Measurements from ENCODE around the gene RGL4.

Gene RGL4

GRCh38 chr22:23704062-23704461 lies 13.2 kb downstream of the RGL4 start:
- H3K4me3 Mint-ChIP-seq = peak overlapping the region; percentile 1
- H3K4me1 Mint-ChIP-seq (ENCODE audit: low read depth) = peaks cover 60% of the 10 kb centered on the region
- H3K36me3 Mint-ChIP-seq (ENCODE audit: low read depth) = peaks cover 83% of the 10 kb centered on the region
- peak overlapping the region; percentile 23 for H3K27ac Mint-ChIP-seq
- no peaks in the 10 kb centered on the region for H3K9me3 Mint-ChIP-seq
- H3K27me3 Mint-ChIP-seq (ENCODE audit: low read depth) = no peaks in the 10 kb centered on the region

- peaks cover 64% of the 10 kb centered on the region for H3K4me1 Mint-ChIP-seq (ENCODE audit: low read depth)
- no peaks in the 10 kb centered on the region for H3K27me3 Mint-ChIP-seq (ENCODE audit: low read depth)
- no peaks in the 10 kb centered on the region for H3K9me3 Mint-ChIP-seq
- H3K36me3 Mint-ChIP-seq (ENCODE audit: low read depth) = peaks cover 83% of the 10 kb centered on the region
- H3K4me3 Mint-ChIP-seq = peak overlapping the region; percentile 40
- peak overlapping the region; percentile 74 for H3K27ac Mint-ChIP-seq
Observed at GRCh38 chr22:23704829-23705228, 14.0 kb downstream of the RGL4 start.

GRCh38 chr22:23705358-23705757 lies 14.5 kb downstream of the RGL4 start:
- peak overlapping the region; percentile 40 for H3K4me3 Mint-ChIP-seq
- H3K27me3 Mint-ChIP-seq (ENCODE audit: low read depth) = no peaks in the 10 kb centered on the region
- H3K9me3 Mint-ChIP-seq = no peaks in the 10 kb centered on the region
- H3K36me3 Mint-ChIP-seq (ENCODE audit: low read depth) = peaks cover 83% of the 10 kb centered on the region
- H3K27ac Mint-ChIP-seq = peak overlapping the region; percentile 74
- peaks cover 62% of the 10 kb centered on the region for H3K4me1 Mint-ChIP-seq (ENCODE audit: low read depth)

GRCh38 chr22:23708270-23708669 lies 17.5 kb downstream of the RGL4 start:
- Mint-ChIP-seq H3K4me3 (peak overlapping the region; percentile 16), H3K9me3 (no peaks in the 10 kb centered on the region), H3K27me3 (ENCODE audit: low read depth) (no peaks in the 10 kb centered on the region), H3K27ac (peak overlapping the region; percentile 56), H3K36me3 (ENCODE audit: low read depth) (peaks cover 76% of the 10 kb centered on the region), H3K4me1 (ENCODE audit: low read depth) (peaks cover 54% of the 10 kb centered on the region)

DNA sequence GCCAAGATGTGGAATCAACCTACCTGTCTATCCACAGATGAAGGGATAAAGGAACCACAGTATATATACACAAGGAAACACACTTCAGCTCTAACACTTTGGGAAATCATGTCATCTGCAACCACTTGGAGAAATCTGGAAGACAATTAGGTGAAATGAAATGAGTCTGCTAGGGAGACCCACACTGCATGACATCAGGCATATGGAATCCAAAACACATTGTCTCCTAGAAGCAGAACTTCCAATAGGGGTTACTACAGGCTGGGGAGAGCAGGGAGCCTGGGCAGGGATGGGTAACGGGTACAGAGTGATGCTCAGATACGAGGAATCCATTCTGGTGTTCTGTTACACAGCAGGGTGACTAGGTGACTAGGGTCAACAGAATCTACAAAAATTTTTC lies 18.3 kb downstream of the RGL4 start:
- Mint-ChIP-seq H3K4me3 (no peak overlapping the region), H3K27me3 (ENCODE audit: low read depth) (no peaks in the 10 kb centered on the region), H3K27ac (no peak overlapping the region), H3K4me1 (ENCODE audit: low read depth) (peaks cover 53% of the 10 kb centered on the region), H3K9me3 (no peaks in the 10 kb centered on the region), H3K36me3 (ENCODE audit: low read depth) (peaks cover 76% of the 10 kb centered on the region)

GRCh38 chr22:23712256-23712655 lies 21.4 kb downstream of the RGL4 start:
- Mint-ChIP-seq H3K9me3 (no peaks in the 10 kb centered on the region), H3K27me3 (ENCODE audit: low read depth) (no peaks in the 10 kb centered on the region), H3K27ac (no peak overlapping the region), H3K4me1 (ENCODE audit: low read depth) (peaks cover 30% of the 10 kb centered on the region), H3K4me3 (no peak overlapping the region), H3K36me3 (ENCODE audit: low read depth) (peaks cover 52% of the 10 kb centered on the region)

DNA sequence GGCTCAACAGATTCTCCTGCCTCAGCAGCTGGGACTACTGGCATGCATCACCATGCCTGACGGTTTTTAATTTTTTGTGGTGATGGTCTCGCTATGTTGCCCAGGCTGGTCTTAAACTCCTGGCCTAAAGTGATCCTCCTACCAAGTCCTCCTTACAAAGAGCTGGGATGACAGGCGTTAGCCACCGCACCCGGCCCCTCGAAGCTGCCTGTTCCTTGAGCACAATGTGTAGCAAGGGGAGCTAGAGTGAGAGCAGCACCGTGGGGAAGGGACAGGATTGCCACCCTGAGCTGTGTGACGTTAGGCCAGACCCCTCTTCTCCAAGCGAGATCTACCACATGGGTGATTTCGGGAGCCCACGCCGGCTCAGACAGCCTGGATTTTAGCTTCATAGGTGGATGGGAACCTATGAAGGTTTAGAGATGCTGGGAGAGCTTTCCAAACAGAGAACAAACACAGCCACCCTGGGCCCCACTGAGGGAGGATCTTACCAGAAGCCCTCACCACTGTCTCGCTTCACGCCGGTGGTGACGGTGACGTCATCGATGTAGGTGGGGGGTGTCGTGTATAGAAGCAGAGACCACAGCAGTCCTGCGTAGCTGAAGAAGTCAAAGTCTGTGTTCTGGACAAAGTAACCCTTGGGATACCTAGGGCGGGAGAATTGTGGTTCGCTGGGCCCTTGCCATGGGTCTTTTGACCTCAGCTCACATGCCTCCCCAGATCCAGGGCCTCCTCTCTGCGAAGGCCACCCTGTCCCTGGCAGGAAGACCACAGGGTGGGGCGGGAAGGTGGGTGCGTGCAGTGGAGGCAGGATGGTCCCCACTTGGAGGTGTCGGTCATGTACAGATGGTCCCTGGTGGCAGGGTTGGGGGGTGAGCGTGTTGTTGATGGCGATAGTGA lies 23.1 kb downstream of the RGL4 start:
- peak overlapping the region; percentile 61 for H3K4me3 Mint-ChIP-seq

GRCh38 chr22:23714596-23715578 lies 24.1 kb downstream of the RGL4 start:
- Mint-ChIP-seq H3K36me3 (ENCODE audit: low read depth) (peaks cover 31% of the 10 kb centered on the region), H3K27ac (peak overlapping the region; percentile 15), H3K27me3 (ENCODE audit: low read depth) (no peaks in the 10 kb centered on the region), H3K4me1 (ENCODE audit: low read depth) (peaks cover 14% of the 10 kb centered on the region), H3K4me3 (peak overlapping the region; percentile 78), H3K9me3 (no peaks in the 10 kb centered on the region)

More for the DNA sequence above, 23.1 kb downstream of the RGL4 start:
- Mint-ChIP-seq H3K27me3 (ENCODE audit: low read depth) (no peaks in the 10 kb centered on the region), H3K36me3 (ENCODE audit: low read depth) (peaks cover 41% of the 10 kb centered on the region), H3K9me3 (no peaks in the 10 kb centered on the region), H3K27ac (peak overlapping the region; percentile 53), H3K4me1 (ENCODE audit: low read depth) (peaks cover 20% of the 10 kb centered on the region)

- H3K4me1 Mint-ChIP-seq (ENCODE audit: low read depth) = peaks cover 10% of the 10 kb centered on the region
- H3K4me3 Mint-ChIP-seq = peak overlapping the region; percentile 78
- H3K9me3 Mint-ChIP-seq = no peaks in the 10 kb centered on the region
- H3K27ac Mint-ChIP-seq = no peak overlapping the region
- H3K27me3 Mint-ChIP-seq (ENCODE audit: low read depth) = no peaks in the 10 kb centered on the region
- H3K36me3 Mint-ChIP-seq (ENCODE audit: low read depth) = peaks cover 22% of the 10 kb centered on the region
Observed at GRCh38 chr22:23715806-23716375, 25.1 kb downstream of the RGL4 start.

GRCh38 chr22:23716811-23717801 lies 26.3 kb downstream of the RGL4 start:
- no peaks in the 10 kb centered on the region for H3K27me3 Mint-ChIP-seq (ENCODE audit: low read depth)
- peak overlapping the region; percentile 78 for H3K4me3 Mint-ChIP-seq
- H3K9me3 Mint-ChIP-seq = no peaks in the 10 kb centered on the region
- peaks cover 16% of the 10 kb centered on the region for H3K36me3 Mint-ChIP-seq (ENCODE audit: low read depth)
- peak overlapping the region; percentile 72 for H3K27ac Mint-ChIP-seq
- H3K4me1 Mint-ChIP-seq (ENCODE audit: low read depth) = peaks cover 8% of the 10 kb centered on the region

- Mint-ChIP-seq H3K27me3 (ENCODE audit: low read depth) (no peaks in the 10 kb centered on the region), H3K4me3 (no peak overlapping the region), H3K27ac (no peak overlapping the region), H3K4me1 (ENCODE audit: low read depth) (peaks cover 8% of the 10 kb centered on the region), H3K9me3 (no peaks in the 10 kb centered on the region), H3K36me3 (ENCODE audit: low read depth) (peaks cover 9% of the 10 kb centered on the region)
Observed at GRCh38 chr22:23718371-23719165, 27.8 kb downstream of the RGL4 start.

DNA sequence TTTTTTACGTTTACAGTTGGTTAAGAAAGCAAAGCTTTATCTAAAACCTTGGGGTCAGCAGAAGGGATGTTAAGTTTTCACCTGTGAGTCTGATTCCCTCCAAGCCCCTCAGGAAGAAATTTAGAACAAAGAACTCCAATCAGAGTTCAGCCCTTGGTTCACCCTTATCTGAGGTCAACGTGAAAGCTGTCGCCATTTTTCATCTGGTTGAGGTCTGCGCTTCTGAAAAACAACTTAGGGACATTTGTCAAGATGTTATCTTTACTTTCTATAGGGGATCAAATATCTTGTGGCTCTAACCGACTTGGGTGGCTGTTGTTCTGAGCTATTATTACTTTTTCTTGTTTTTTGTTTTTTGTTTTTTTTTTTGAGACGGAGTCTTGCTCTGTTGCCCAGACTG lies 30.0 kb downstream of the RGL4 start:
- H3K27ac Mint-ChIP-seq = no peak overlapping the region
- no peaks in the 10 kb centered on the region for H3K9me3 Mint-ChIP-seq
- peaks cover 2% of the 10 kb centered on the region for H3K4me1 Mint-ChIP-seq (ENCODE audit: low read depth)
- H3K36me3 Mint-ChIP-seq (ENCODE audit: low read depth) = no peaks in the 10 kb centered on the region
- H3K4me3 Mint-ChIP-seq = no peak overlapping the region
- no peaks in the 10 kb centered on the region for H3K27me3 Mint-ChIP-seq (ENCODE audit: low read depth)

GRCh38 chr22:23722160-23722559 lies 31.3 kb downstream of the RGL4 start:
- Mint-ChIP-seq H3K27ac (no peak overlapping the region), H3K9me3 (no peaks in the 10 kb centered on the region), H3K27me3 (ENCODE audit: low read depth) (peaks cover 3% of the 10 kb centered on the region), H3K36me3 (ENCODE audit: low read depth) (no peaks in the 10 kb centered on the region), H3K4me3 (no peak overlapping the region), H3K4me1 (ENCODE audit: low read depth) (peaks cover 2% of the 10 kb centered on the region)
